ENCODE measurements around the gene ZNF367. TPM values are rescaled to one million over a fixed set of nuclear protein-coding genes. Genes with fewer than 3 reads are reported as not detected.

The ZNF367 gene
- polyA plus RNA-seq, 2 donors, result 1.6 to 2.5 TPM

GRCh38 chr9:96457266-96457665 is 39.1 kb upstream of the ZNF367 start:
- H3K4me1 ChIP-seq (ENCODE audit: control insufficient read depth in 2 of 2, insufficient read depth in 2 of 2, low read length in 1 of 2), result no peaks in the 10 kb centered on the region
- H3K27me3 ChIP-seq (ENCODE audit: control insufficient read depth in 1 of 2, insufficient read depth in 2 of 2, low read length in 2 of 2), result no peaks in the 10 kb centered on the region
- WGBS, 2 donors, result 93% methylated on average over 4 of the region's 4 CpGs

DNA sequence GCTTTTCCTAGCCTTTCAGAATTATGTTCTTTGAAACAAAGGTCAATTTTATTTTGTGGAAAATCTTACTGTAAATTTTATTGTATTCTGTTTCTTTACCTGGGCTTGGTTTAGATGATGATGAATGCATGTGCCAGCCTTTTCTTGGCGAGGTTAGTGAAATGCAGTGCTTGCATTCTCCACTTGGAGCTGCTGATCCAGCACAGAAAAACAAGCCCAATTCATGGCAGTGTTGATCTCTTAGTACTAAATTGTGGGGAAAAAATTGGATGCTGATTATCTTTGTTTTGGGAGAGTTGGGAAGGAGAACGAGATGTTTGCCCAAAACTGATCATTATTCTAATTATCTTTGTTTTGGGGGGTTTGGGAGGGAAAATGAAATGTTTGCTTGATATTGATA is 35.5 kb upstream of the ZNF367 start:
- Histone ChIP-seq H3K4me1 (ENCODE audit: control insufficient read depth in 2 of 2, insufficient read depth in 2 of 2, low read length in 1 of 2) (peaks cover 0 to 3% of the 10 kb centered on the region in 2 donors), H3K27ac (ENCODE audit: low read depth in 2 of 2, low read length in 1 of 2) (no peak overlapping the region), H3K36me3 (ENCODE audit: control insufficient read depth in 2 of 2, insufficient read depth in 2 of 2, low read length in 1 of 2) (no peaks in the 10 kb centered on the region), H3K27me3 (ENCODE audit: control insufficient read depth in 1 of 2, insufficient read depth in 2 of 2, low read length in 2 of 2) (no peaks in the 10 kb centered on the region), H3K9me3 (ENCODE audit: control insufficient read depth in 2 of 2, insufficient read depth in 1 of 2, low read depth in 1 of 2, low read length in 1 of 2) (no peaks in the 10 kb centered on the region), H3K4me3 (ENCODE audit: low read depth in 1 of 2, low read length in 2 of 2) (no peak overlapping the region)
- 44 to 50% methylated on average over 2 of the region's 2 CpGs for WGBS, 2 donors

More at GRCh38 chr9:96457266-96457665, 39.1 kb upstream of the ZNF367 start:
- H3K4me3 ChIP-seq (ENCODE audit: low read depth in 1 of 2, low read length in 2 of 2), result no peak overlapping the region
- H3K9me3 ChIP-seq (ENCODE audit: control insufficient read depth in 2 of 2, insufficient read depth in 1 of 2, low read depth in 1 of 2, low read length in 1 of 2), result no peaks in the 10 kb centered on the region
- no peaks in the 10 kb centered on the region for H3K36me3 ChIP-seq (ENCODE audit: control insufficient read depth in 2 of 2, insufficient read depth in 2 of 2, low read length in 1 of 2)
- no peak overlapping the region for H3K27ac ChIP-seq (ENCODE audit: low read depth in 2 of 2, low read length in 1 of 2)

GRCh38 chr9:96450613-96451528 is 32.7 kb upstream of the ZNF367 start:
- Histone ChIP-seq H3K36me3 (ENCODE audit: control insufficient read depth in 2 of 2, insufficient read depth in 2 of 2, low read length in 1 of 2) (no peaks in the 10 kb centered on the region), H3K27me3 (ENCODE audit: control insufficient read depth in 1 of 2, insufficient read depth in 2 of 2, low read length in 2 of 2) (no peaks in the 10 kb centered on the region), H3K27ac (ENCODE audit: low read depth in 2 of 2, low read length in 1 of 2) (peak overlapping the region; percentile 88 to 95), H3K4me3 (ENCODE audit: low read depth in 1 of 2, low read length in 2 of 2) (peak overlapping the region; percentile 78 to 85), H3K9me3 (ENCODE audit: control insufficient read depth in 2 of 2, insufficient read depth in 1 of 2, low read depth in 1 of 2, low read length in 1 of 2) (no peaks in the 10 kb centered on the region), H3K4me1 (ENCODE audit: control insufficient read depth in 2 of 2, insufficient read depth in 2 of 2, low read length in 1 of 2) (peaks cover 0 to 3% of the 10 kb centered on the region in 2 donors)
- WGBS, 2 donors, result 1% methylated on average over 56 to 63 of the region's 63 CpGs

GRCh38 chr9:96449845-96450612 is 31.9 kb upstream of the ZNF367 start, which contains the start of gene HABP4:
TSS of gene HABP4 (plus strand) at chr9:96450169. CDS start at chr9:96450280, 111 bp downstream.
- H3K4me1 ChIP-seq (ENCODE audit: control insufficient read depth in 2 of 2, insufficient read depth in 2 of 2, low read length in 1 of 2), result peaks cover 0 to 3% of the 10 kb centered on the region in 2 donors
- H3K27me3 ChIP-seq (ENCODE audit: control insufficient read depth in 1 of 2, insufficient read depth in 2 of 2, low read length in 2 of 2), result no peaks in the 10 kb centered on the region
- WGBS, 2 donors, result 0% methylated on average over 97 to 108 of the region's 108 CpGs
- H3K36me3 ChIP-seq (ENCODE audit: control insufficient read depth in 2 of 2, insufficient read depth in 2 of 2, low read length in 1 of 2), result no peaks in the 10 kb centered on the region
- peak within 1 kb of the TSS; percentile 88 to 95 for H3K27ac ChIP-seq (ENCODE audit: low read depth in 2 of 2, low read length in 1 of 2)
- no peaks in the 10 kb centered on the region for H3K9me3 ChIP-seq (ENCODE audit: control insufficient read depth in 2 of 2, insufficient read depth in 1 of 2, low read depth in 1 of 2, low read length in 1 of 2)
- peak within 1 kb of the TSS; percentile 78 to 85 for H3K4me3 ChIP-seq (ENCODE audit: low read depth in 1 of 2, low read length in 2 of 2)

DNA sequence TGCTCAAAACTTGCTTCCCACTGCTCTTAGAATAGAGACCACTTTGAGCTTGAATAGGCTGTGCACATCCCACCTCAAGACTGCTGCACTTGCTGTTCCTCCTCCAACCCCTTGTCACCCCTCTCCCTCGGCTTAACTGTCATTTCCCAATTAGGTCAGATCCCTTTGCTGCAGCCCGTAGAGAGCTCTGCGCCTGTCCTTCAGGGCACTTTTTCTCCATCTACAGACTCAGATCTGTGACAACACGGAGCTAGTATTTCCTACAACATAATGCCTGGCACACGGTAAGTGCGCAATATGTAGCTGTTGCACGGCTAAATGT is 31.3 kb upstream of the ZNF367 start:
- peak overlapping the region; percentile 14 to 83 for H3K27ac ChIP-seq (ENCODE audit: low read depth in 2 of 2, low read length in 1 of 2)
- peaks cover 0 to 3% of the 10 kb centered on the region in 2 donors for H3K4me1 ChIP-seq (ENCODE audit: control insufficient read depth in 2 of 2, insufficient read depth in 2 of 2, low read length in 1 of 2)
- H3K36me3 ChIP-seq (ENCODE audit: control insufficient read depth in 2 of 2, insufficient read depth in 2 of 2, low read length in 1 of 2), result no peaks in the 10 kb centered on the region
- H3K27me3 ChIP-seq (ENCODE audit: control insufficient read depth in 1 of 2, insufficient read depth in 2 of 2, low read length in 2 of 2), result no peaks in the 10 kb centered on the region
- H3K4me3 ChIP-seq (ENCODE audit: low read depth in 1 of 2, low read length in 2 of 2), result peak overlapping the region; percentile 22 to 78
- 1% methylated on average over 7 of the region's 7 CpGs for WGBS, 2 donors
- H3K9me3 ChIP-seq (ENCODE audit: control insufficient read depth in 2 of 2, insufficient read depth in 1 of 2, low read depth in 1 of 2, low read length in 1 of 2), result no peaks in the 10 kb centered on the region

- WGBS, 2 donors, result 79% methylated on average over 11 of the region's 11 CpGs
- H3K4me3 ChIP-seq (ENCODE audit: low read depth in 1 of 2, low read length in 2 of 2), result no peak overlapping the region
- H3K27ac ChIP-seq (ENCODE audit: low read depth in 2 of 2, low read length in 1 of 2), result no peak overlapping the region
- no peaks in the 10 kb centered on the region for H3K27me3 ChIP-seq (ENCODE audit: control insufficient read depth in 1 of 2, insufficient read depth in 2 of 2, low read length in 2 of 2)
- H3K9me3 ChIP-seq (ENCODE audit: control insufficient read depth in 2 of 2, insufficient read depth in 1 of 2, low read depth in 1 of 2, low read length in 1 of 2), result no peaks in the 10 kb centered on the region
- no peaks in the 10 kb centered on the region for H3K36me3 ChIP-seq (ENCODE audit: control insufficient read depth in 2 of 2, insufficient read depth in 2 of 2, low read length in 1 of 2)
- peaks cover 0 to 3% of the 10 kb centered on the region in 2 donors for H3K4me1 ChIP-seq (ENCODE audit: control insufficient read depth in 2 of 2, insufficient read depth in 2 of 2, low read length in 1 of 2)
Measured at GRCh38 chr9:96448546-96449170, 30.5 kb upstream of the ZNF367 start.

DNA sequence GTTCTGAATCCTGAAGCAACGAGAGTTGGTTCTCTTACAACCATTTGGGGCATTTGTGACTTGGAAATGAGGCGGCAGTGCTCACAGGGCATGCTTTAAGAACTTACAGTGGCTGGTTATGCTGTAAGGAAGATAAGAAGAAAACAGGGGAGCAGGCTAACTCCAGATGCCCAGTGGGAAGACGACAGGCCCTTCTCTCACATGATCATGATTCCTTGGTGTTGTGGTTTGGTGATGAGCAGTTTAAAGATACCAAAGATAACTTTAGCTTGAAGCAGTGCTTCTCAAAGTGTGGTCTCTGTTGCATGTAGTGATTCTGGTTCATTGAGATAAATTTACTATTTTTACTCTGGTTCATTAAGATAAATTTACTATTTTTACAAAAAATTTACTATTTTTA is 29.2 kb upstream of the ZNF367 start:
- peaks cover 0 to 3% of the 10 kb centered on the region in 2 donors for H3K4me1 ChIP-seq (ENCODE audit: control insufficient read depth in 2 of 2, insufficient read depth in 2 of 2, low read length in 1 of 2)
- H3K36me3 ChIP-seq (ENCODE audit: control insufficient read depth in 2 of 2, insufficient read depth in 2 of 2, low read length in 1 of 2), result no peaks in the 10 kb centered on the region
- no peak overlapping the region for H3K4me3 ChIP-seq (ENCODE audit: low read depth in 1 of 2, low read length in 2 of 2)
- 82 to 84% methylated on average over 3 of the region's 3 CpGs for WGBS, 2 donors
- H3K9me3 ChIP-seq (ENCODE audit: control insufficient read depth in 2 of 2, insufficient read depth in 1 of 2, low read depth in 1 of 2, low read length in 1 of 2), result no peaks in the 10 kb centered on the region
- H3K27me3 ChIP-seq (ENCODE audit: control insufficient read depth in 1 of 2, insufficient read depth in 2 of 2, low read length in 2 of 2), result no peaks in the 10 kb centered on the region
- H3K27ac ChIP-seq (ENCODE audit: low read depth in 2 of 2, low read length in 1 of 2), result no peak overlapping the region

GRCh38 chr9:96442491-96442890 is 24.3 kb upstream of the ZNF367 start:
- Histone ChIP-seq H3K9me3 (ENCODE audit: control insufficient read depth in 2 of 2, insufficient read depth in 1 of 2, low read depth in 1 of 2, low read length in 1 of 2) (no peaks in the 10 kb centered on the region), H3K27ac (ENCODE audit: low read depth in 2 of 2, low read length in 1 of 2) (no peak overlapping the region), H3K4me1 (ENCODE audit: control insufficient read depth in 2 of 2, insufficient read depth in 2 of 2, low read length in 1 of 2) (no peaks in the 10 kb centered on the region), H3K36me3 (ENCODE audit: control insufficient read depth in 2 of 2, insufficient read depth in 2 of 2, low read length in 1 of 2) (no peaks in the 10 kb centered on the region), H3K27me3 (ENCODE audit: control insufficient read depth in 1 of 2, insufficient read depth in 2 of 2, low read length in 2 of 2) (no peaks in the 10 kb centered on the region), H3K4me3 (ENCODE audit: low read depth in 1 of 2, low read length in 2 of 2) (no peak overlapping the region)
- WGBS, 2 donors, result 80 to 81% methylated on average over 3 of the region's 3 CpGs

GRCh38 chr9:96441798-96442445 is 23.8 kb upstream of the ZNF367 start:
- no peaks in the 10 kb centered on the region for H3K36me3 ChIP-seq (ENCODE audit: control insufficient read depth in 2 of 2, insufficient read depth in 2 of 2, low read length in 1 of 2)
- H3K9me3 ChIP-seq (ENCODE audit: control insufficient read depth in 2 of 2, insufficient read depth in 1 of 2, low read depth in 1 of 2, low read length in 1 of 2), result no peaks in the 10 kb centered on the region
- H3K4me3 ChIP-seq (ENCODE audit: low read depth in 1 of 2, low read length in 2 of 2), result no peak overlapping the region
- no peaks in the 10 kb centered on the region for H3K27me3 ChIP-seq (ENCODE audit: control insufficient read depth in 1 of 2, insufficient read depth in 2 of 2, low read length in 2 of 2)
- WGBS, 2 donors, result 88 to 92% methylated on average over 5 of the region's 5 CpGs
- no peak overlapping the region for H3K27ac ChIP-seq (ENCODE audit: low read depth in 2 of 2, low read length in 1 of 2)
- H3K4me1 ChIP-seq (ENCODE audit: control insufficient read depth in 2 of 2, insufficient read depth in 2 of 2, low read length in 1 of 2), result no peaks in the 10 kb centered on the region

Data from esophagus (tissue), 2 donors.